NB4 (cell line): ENCODE measurements around the gene TSEN54.

Experiments used
- CTCF ChIP-seq: IDR thresholded peaks from one replicate; pipeline ENCODE4 v1.5.1; 2012; ENCODE audit warnings: low read depth, low read length
- MAX ChIP-seq: IDR thresholded peaks from 2 replicates; pipeline ENCODE4 v1.6.1; 2011; ENCODE audit warnings: low read depth, low read length
- POLR2A ChIP-seq: IDR thresholded peaks from 2 replicates; pipeline ENCODE4 v1.6.1; 2011; ENCODE audit warnings: mild to moderate bottlenecking; ENCODE audit not compliant: insufficient read length; ENCODE audit errors: extremely low read depth

- TF ChIP-seq CTCF (no peak), POLR2A (no peak), MAX (no peak)
These were observed 30.8 kb downstream of the TSEN54 start for GRCh38 chr17:75547091-75547490.
